IPS-20b (cell line): Measurements from ENCODE around the gene TPMT.
"Not testable (repeated sequence)": the region's sequence is repeated elsewhere in the genome, so short reads cannot be mapped to it uniquely, and the experiment has no call there.

Experiments used
- H3K27ac ChIP-seq: one replicate; pipeline ENCODE4 v1.5.1; 2013; ENCODE audit warnings: low read length
- H3K27me3 ChIP-seq: 2 replicates; pipeline ENCODE4 v1.6.1; 2013; ENCODE audit warnings: mild to moderate bottlenecking, low read length, inconsistent platforms; ENCODE audit not compliant: insufficient read depth
- H3K36me3 ChIP-seq: 2 replicates; pipeline ENCODE4 v1.6.1; 2013; ENCODE audit warnings: low read depth, mild to moderate bottlenecking, inconsistent platforms, low read length, moderate library complexity; ENCODE audit not compliant: insufficient read depth
- H3K4me1 ChIP-seq: 2 replicates; pipeline ENCODE4 v1.6.1; 2013; ENCODE audit warnings: mild to moderate bottlenecking, control low read depth, inconsistent platforms, low read length, moderate library complexity; ENCODE audit not compliant: insufficient read depth
- H3K4me3 ChIP-seq: 2 replicates; pipeline ENCODE4 v1.5.1; 2013; ENCODE audit warnings: mild to moderate bottlenecking, low read length, inconsistent platforms
- H3K9ac ChIP-seq: 2 replicates; pipeline ENCODE4 v1.6.1; 2013; ENCODE audit warnings: low read depth, mild to moderate bottlenecking, inconsistent platforms, low read length, moderate library complexity
- H3K9me3 ChIP-seq: 2 replicates; pipeline ENCODE4 v1.6.1; 2013; ENCODE audit warnings: mild to moderate bottlenecking, low read depth, low read length, inconsistent platforms; ENCODE audit not compliant: insufficient read depth

The TPMT gene

DNA sequence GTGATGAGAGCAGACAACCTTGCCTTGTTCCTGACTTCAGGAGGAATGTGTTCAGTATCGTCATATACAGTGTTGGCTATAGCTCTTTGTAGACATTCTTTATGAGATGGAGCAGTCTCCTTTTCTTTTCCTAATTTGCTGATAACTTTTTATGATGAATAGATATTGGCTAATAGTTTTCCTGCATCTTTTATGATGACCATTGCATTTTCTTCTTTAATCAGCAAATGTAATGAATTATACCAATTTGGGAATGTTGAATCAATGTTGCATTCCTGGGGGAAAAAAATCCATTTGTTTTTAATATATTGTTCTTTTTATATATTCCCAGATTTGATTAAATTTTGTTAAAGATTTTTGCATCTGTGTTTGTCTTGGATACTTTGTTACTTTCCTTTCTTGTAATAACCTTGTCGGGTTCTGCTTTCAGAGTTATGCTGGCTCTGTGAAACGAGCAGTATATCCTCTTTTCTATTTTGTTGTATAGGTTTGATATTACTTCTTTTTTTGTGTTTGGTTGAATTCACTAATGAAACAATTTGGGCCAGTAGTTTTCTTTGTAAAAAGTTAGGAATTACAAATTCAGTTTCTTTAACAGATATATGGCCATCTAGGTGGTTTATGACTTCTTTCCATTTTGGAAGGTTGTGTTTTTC lies 24.2 kb upstream of the TPMT start:
- Histone ChIP-seq H3K27ac (no peak overlapping the region), H3K9me3 (no peaks in the 10 kb centered on the region), H3K4me3 (no peak overlapping the region), H3K36me3 (no peaks in the 10 kb centered on the region; the same call in 1 of the 2 replicates), H3K27me3 (no peaks in the 10 kb centered on the region), H3K9ac (no peak overlapping the region), H3K4me1 (peaks cover 5% of the 10 kb centered on the region; the same call in 1 of the 2 replicates)

DNA sequence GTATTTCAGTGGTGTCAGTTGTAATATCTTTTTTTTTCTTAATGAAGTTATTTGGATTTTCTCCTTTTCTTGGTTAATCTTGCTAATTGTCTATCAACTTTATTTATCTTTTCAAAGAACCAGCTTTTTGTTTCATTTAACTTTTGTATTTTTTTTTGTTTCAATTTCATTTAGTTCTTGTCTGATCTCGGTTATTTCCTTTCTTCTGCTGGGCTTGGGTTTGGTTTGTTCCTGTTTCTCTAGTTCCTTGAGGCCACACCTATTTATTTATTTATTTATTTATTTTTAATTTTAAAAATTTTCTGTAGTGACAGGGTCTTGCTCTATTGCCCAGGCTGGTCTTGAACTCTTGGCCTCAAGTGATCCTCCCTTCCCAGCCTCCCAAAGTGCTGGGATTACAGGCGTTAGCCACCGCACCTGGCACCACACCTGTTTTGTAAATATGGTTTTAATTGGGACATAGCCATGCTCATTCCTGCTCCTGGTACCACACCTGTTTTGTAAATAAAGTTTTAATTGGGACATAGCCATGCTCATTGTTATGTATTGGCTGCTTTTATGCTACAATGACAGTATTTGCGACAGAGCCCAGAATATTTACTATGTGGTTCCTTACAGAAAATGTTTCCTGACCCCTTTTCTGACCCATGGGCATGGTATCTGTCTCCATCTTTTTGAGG lies 22.5 kb upstream of the TPMT start:
- Histone ChIP-seq H3K27me3 (no peaks in the 10 kb centered on the region), H3K9ac (no peak overlapping the region), H3K4me3 (no peak overlapping the region), H3K27ac (no peak overlapping the region), H3K36me3 (peaks cover 3% of the 10 kb centered on the region), H3K4me1 (peaks cover 5% of the 10 kb centered on the region; the same call in 1 of the 2 replicates), H3K9me3 (no peaks in the 10 kb centered on the region)

DNA sequence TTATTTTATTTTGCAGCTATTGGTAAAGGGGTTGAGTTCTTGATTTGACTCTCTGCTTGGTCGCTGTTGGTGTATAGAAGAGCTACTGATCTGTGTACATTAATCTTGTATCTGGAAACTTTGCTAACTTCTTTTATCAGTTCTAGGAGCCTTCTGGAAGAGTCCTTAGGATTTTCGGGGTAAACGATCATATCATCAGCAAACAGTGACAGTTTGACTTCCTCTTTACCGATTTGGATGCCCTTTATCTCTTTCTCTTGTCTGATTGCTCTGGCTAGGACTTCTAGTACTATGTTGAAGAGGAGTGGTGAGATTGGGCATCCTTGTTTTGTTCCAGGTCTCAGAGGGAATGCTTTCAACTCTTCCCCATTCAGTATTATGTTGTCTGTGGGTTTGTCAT lies 21.3 kb upstream of the TPMT start:
- H3K9me3 ChIP-seq, H3K27ac ChIP-seq, H3K27me3 ChIP-seq, H3K36me3 ChIP-seq, H3K4me3 ChIP-seq, H3K9ac ChIP-seq, H3K4me1 ChIP-seq: not testable (repeated sequence)

DNA sequence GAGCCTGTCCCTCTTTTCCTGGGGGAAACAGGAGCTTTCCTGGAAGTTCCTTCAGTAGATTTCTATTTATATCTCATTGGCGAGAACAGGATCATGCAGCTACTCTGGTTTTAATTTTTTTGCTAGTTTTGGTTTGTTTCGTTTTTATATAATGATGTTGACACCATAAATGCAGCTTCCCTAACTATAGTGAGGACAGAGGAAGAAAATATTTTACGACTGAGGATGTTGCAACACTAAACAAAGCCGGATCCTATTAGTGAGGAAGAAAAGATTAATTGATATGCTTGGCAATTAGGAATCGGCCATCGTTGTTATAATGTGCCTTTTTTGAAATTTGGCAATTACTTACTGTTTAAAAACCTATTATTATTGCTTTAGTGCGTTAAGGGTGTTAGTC lies 17.0 kb upstream of the TPMT start:
- H3K27ac ChIP-seq = no peak overlapping the region
- no peak overlapping the region for H3K4me3 ChIP-seq
- H3K9me3 ChIP-seq = peaks cover 10% of the 10 kb centered on the region; the same call in 1 of the 2 replicates
- H3K9ac ChIP-seq = no peak overlapping the region
- H3K4me1 ChIP-seq = no peaks in the 10 kb centered on the region
- H3K27me3 ChIP-seq = no peaks in the 10 kb centered on the region
- peaks cover 26% of the 10 kb centered on the region for H3K36me3 ChIP-seq

DNA sequence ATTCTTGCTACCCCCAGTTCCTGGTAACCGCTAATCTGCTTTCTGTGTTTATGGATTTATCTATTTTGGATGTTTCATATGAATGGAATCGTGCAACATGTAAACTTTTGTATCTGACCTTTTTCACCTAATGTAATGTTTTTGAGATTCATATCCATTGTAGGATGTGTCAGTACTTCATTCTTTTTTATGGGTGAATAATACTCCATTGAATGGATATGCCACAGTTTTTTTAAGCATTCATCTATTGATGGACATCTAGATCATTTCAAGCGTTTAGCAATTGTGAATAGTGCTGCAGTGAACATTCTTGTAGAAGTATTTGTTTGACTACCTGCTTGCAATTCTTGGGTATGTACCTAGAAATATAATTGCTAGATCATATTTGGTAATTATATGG lies 13.4 kb upstream of the TPMT start:
- Histone ChIP-seq H3K9ac (no peak overlapping the region), H3K27me3 (no peaks in the 10 kb centered on the region), H3K9me3 (peaks cover 10% of the 10 kb centered on the region; the same call in 1 of the 2 replicates), H3K36me3 (peaks cover 39% of the 10 kb centered on the region), H3K27ac (no peak overlapping the region), H3K4me1 (no peaks in the 10 kb centered on the region), H3K4me3 (no peak overlapping the region)

DNA sequence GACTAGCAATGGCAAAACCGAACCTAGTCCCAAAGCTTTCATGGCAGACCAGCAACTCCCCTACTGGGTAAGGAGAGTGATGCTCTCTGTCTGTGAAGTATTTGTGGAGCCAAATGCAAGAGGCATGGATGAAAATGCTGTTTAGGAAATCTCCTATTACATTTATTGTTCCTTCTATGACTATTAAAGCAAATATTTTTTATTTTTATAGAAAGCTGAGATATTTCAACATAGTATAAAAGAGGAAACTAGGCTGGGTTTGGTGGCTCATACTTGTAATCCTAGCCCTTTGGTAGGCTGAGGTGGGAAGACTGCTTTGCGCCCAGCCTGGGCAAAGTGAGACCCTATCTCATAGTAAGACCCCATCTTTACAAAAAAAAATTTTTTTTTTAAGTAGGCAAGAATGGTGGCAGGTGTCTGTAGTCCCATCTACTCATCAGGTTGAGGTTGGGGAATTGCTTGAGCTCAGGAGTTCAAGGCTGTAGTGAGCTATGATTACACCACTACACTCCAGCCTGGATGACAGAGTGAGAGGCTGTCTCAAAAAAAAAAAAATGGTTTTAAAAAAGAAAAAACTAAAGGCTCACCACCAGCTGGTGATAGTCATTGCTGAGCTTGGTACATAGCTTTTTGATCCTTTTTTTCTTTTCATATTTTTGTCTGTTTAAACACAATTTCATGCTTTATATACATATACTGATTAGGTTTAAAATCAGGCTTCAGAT lies 11.6 kb upstream of the TPMT start:
- Histone ChIP-seq H3K27ac (no peak overlapping the region), H3K4me1 (no peaks in the 10 kb centered on the region), H3K36me3 (peaks cover 54% of the 10 kb centered on the region), H3K27me3 (no peaks in the 10 kb centered on the region), H3K9me3 (peaks cover 10% of the 10 kb centered on the region; the same call in 1 of the 2 replicates), H3K9ac (no peak overlapping the region), H3K4me3 (no peak overlapping the region)

DNA sequence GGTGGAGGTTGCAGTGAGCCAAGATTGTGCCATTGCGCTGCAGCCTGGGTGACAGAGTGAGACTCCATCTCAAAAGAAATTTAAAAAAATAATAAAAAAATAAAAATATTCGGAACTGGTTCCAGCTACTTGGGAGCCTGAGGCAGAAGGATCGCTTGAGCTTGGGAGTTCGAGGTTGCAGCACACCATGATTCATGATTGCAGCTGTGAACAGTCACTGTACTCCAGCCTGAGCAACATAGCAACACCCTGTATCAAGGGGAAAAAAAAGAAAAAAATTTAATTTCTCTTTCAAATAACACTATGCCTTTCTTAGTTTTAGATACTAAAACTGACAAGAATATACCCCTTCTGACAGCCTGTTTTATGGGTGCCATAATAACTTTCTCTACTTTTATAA lies 10.9 kb upstream of the TPMT start:
- no peak overlapping the region for H3K9ac ChIP-seq
- H3K36me3 ChIP-seq = peaks cover 61% of the 10 kb centered on the region
- H3K27ac ChIP-seq = no peak overlapping the region
- no peaks in the 10 kb centered on the region for H3K27me3 ChIP-seq
- no peaks in the 10 kb centered on the region for H3K4me1 ChIP-seq
- peaks cover 10% of the 10 kb centered on the region; the same call in 1 of the 2 replicates for H3K9me3 ChIP-seq
- H3K4me3 ChIP-seq = no peak overlapping the region

DNA sequence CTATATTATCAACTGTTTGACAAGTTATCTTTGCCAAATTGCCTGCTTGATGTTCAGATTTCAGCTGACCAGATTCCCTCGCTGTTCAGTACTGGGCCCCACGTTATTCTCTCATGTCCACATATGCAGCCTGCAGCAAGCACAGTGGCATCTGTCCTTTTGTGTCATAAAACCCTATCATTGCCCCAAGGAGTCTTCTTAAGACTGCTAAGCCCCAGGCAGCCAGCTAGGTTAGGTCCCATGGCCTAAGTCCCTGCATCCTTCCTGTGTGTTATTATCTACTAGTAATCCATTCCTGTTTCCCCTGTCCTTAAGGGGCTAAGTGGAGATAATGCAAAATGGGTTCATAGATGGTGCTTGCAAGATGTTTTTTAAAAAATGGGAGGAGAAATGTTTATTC lies 7.5 kb upstream of the TPMT start:
- H3K36me3 ChIP-seq = peaks cover 50% of the 10 kb centered on the region
- H3K9ac ChIP-seq = no peak overlapping the region
- H3K27ac ChIP-seq = no peak overlapping the region
- no peaks in the 10 kb centered on the region for H3K4me1 ChIP-seq
- no peak overlapping the region for H3K4me3 ChIP-seq
- no peaks in the 10 kb centered on the region for H3K27me3 ChIP-seq
- H3K9me3 ChIP-seq = no peaks in the 10 kb centered on the region

DNA sequence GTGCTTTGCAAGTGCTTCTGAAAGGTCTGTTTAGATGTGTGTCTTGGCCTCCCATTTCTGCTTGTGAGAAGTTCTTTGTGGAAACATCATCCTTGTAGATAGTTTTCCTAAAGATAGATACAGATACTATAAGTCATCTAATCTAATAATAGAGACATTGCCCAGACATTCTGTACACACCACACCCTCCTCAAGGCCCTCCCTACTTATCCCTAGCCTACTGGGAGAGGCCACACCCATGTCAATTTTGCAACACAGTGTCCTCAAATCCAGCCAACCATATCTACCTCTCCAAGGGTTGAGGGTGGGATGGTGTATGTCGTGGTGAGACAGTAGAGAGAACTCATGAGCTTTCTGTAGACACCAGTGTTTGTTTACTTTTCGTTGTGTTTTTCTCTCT lies 6.6 kb upstream of the TPMT start:
- Histone ChIP-seq H3K27me3 (no peaks in the 10 kb centered on the region), H3K4me3 (no peak overlapping the region), H3K36me3 (peaks cover 41% of the 10 kb centered on the region), H3K27ac (no peak overlapping the region), H3K9me3 (no peaks in the 10 kb centered on the region), H3K9ac (no peak overlapping the region), H3K4me1 (no peaks in the 10 kb centered on the region)

DNA sequence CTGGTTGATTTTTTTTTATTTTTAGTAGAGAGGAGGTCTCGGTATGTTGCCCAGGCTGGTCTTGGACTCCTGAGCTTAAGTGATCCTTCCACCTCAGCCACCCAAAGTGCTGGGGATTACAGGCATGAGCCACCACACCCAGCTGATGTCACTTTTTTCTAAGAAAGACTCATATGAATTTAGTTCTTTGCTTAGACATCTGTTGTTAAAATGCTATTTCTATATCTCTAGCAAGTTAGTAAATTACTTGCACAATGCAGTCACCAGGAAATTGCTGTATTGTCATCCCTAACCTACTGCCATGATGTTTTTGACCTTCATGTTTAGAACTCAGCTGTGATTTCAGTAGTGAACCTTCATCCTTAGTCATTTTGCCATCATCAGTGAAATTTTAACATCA lies 6.0 kb upstream of the TPMT start:
- no peak overlapping the region for H3K9ac ChIP-seq
- no peak overlapping the region for H3K27ac ChIP-seq
- H3K9me3 ChIP-seq = no peaks in the 10 kb centered on the region
- no peak overlapping the region for H3K4me3 ChIP-seq
- no peaks in the 10 kb centered on the region for H3K27me3 ChIP-seq
- H3K36me3 ChIP-seq = peaks cover 38% of the 10 kb centered on the region
- H3K4me1 ChIP-seq = no peaks in the 10 kb centered on the region

DNA sequence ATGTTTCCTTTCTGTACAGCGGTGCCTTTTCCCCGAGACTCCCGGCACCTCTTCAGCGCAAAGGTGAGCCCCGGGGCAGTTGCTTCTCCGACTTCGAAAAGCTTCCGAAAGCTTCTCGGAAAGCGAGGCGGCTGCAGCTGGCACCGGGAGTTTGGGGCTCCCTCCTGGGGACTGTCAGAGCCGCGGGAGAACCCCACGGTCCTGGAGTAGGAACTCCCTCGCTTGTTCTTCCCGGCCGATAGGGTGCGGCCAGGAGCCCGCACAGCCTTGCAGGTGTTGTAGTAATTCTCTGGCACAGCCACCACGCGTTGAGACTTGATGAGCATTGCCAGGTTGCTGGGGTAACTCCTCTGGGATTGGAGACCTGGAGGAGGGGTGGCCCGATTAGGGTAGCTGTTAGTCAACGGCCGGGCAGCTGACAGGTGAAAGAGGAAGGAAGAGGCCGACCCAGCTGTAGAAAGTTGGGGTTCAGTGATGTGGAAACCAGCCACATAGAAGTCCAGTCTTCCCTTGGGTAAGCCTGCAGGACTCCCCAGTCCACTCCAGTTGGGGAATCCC lies 1.1 kb upstream of the TPMT start:
- H3K9ac ChIP-seq = peak overlapping the region; percentile 78; the same call in 1 of the 2 replicates
- H3K27ac ChIP-seq = no peak overlapping the region
- peak overlapping the region; percentile 89 for H3K4me3 ChIP-seq
- peaks cover 9% of the 10 kb centered on the region for H3K36me3 ChIP-seq
- H3K4me1 ChIP-seq = peaks cover 2% of the 10 kb centered on the region; the same call in 1 of the 2 replicates
- H3K27me3 ChIP-seq = no peaks in the 10 kb centered on the region
- no peaks in the 10 kb centered on the region for H3K9me3 ChIP-seq
